PC-3 (cell line): ENCODE results near the gene RAB40C.

Experiments used
- CTCF ChIP-seq: fragments of 300-600 bp; sonication (generic); conservative IDR thresholded peaks from 2 replicates; pipeline ENCODE4 v1.5.1; 2017; ENCODE audit warnings: antibody characterized with exemption, low read depth, mild to moderate bottlenecking, low read length
- EZH2 ChIP-seq: fragments of 300-600 bp; sonication (generic); IDR thresholded peaks from one replicate; pipeline ENCODE4 v1.6.1; 2017; ENCODE audit warnings: antibody characterized with exemption, mild to moderate bottlenecking, low read length; ENCODE audit not compliant: unreplicated experiment
- EZH2phosphoT487 ChIP-seq: fragments of 300-600 bp; sonication (generic); IDR thresholded peaks from 2 replicates; pipeline ENCODE4 v1.6.1; 2018; ENCODE audit warnings: mild to moderate bottlenecking, antibody characterized with exemption, low read length, borderline replicate concordance

GRCh38 chr16:578870-579405 is 10.9 kb upstream of the RAB40C start:
- TF ChIP-seq CTCF (peak; percentile 57), EZH2 (no peak), EZH2phosphoT487 (no peak)
